OCI-LY7 (cell line): ENCODE data around the gene EPHB1.

Experiments used
- CTCF ChIP-seq: fragments of 200-600 bp; sonication (generic); conservative IDR thresholded peaks from 2 replicates; pipeline ENCODE4 v1.5.1; 2014; ENCODE audit warnings: mild to moderate bottlenecking, antibody characterized with exemption, low read length, moderate library complexity, mixed read lengths
- EZH2phosphoT487 ChIP-seq: fragments of 200-600 bp; sonication (generic); IDR thresholded peaks from 2 replicates; pipeline ENCODE4 v1.6.1; 2018; ENCODE audit warnings: low read depth, borderline replicate concordance, mild to moderate bottlenecking, mixed run types, antibody characterized with exemption, low read length, moderate library complexity, mixed read lengths

DNA sequence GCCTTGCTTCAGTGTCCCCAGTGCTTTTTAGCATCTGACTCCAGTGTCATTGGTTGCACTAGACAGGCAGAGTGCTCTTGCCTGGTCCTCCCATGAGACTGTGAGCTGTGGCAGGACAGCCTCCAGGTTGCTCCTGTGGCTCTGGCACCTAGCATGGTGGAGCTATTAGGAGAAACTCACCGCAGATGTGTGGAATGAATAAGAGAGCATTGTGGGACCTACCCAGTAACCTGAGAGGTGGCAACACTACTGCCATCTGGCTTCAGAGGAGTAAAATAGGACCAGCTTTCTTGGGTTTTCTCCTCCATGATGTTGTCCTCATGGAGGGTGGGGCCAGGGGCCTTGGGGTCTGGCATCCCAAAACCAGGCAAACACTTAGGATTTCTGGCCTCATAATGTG lies 183.6 kb downstream of the EPHB1 start:
- peak; percentile 29; the same call in 1 of the 2 replicates for TF ChIP-seq CTCF
- no peak for TF ChIP-seq EZH2phosphoT487
